HUES6 (cell line): Measurements from ENCODE around the gene AKR1C4.

Source experiments
- H3K27ac ChIP-seq: 2 replicates; pipeline ENCODE4 v1.7.0; 2013; ENCODE audit warnings: low read depth, mild to moderate bottlenecking, low read length, inconsistent platforms
- H3K27me3 ChIP-seq: 2 replicates; pipeline ENCODE4 v1.6.1; 2013; ENCODE audit warnings: low read length; ENCODE audit not compliant: control insufficient read depth, insufficient read depth
- H3K36me3 ChIP-seq: 2 replicates; pipeline ENCODE4 v1.6.1; 2013; ENCODE audit warnings: low read length; ENCODE audit not compliant: control insufficient read depth, insufficient read depth
- H3K4me1 ChIP-seq: 2 replicates; pipeline ENCODE4 v1.6.1; 2013; ENCODE audit warnings: low read length; ENCODE audit not compliant: control insufficient read depth, insufficient read depth
- H3K4me3 ChIP-seq: 2 replicates; pipeline ENCODE4 v1.5.1; 2013; ENCODE audit warnings: low read depth, low read length
- H3K9ac ChIP-seq: one replicate; pipeline ENCODE4 v1.6.1; 2013; ENCODE audit warnings: mild to moderate bottlenecking, low read length
- H3K9me3 ChIP-seq: 2 replicates; pipeline ENCODE4 v1.6.1; 2013; ENCODE audit warnings: low read depth, low read length; ENCODE audit not compliant: control insufficient read depth, insufficient read depth

The AKR1C4 gene

DNA sequence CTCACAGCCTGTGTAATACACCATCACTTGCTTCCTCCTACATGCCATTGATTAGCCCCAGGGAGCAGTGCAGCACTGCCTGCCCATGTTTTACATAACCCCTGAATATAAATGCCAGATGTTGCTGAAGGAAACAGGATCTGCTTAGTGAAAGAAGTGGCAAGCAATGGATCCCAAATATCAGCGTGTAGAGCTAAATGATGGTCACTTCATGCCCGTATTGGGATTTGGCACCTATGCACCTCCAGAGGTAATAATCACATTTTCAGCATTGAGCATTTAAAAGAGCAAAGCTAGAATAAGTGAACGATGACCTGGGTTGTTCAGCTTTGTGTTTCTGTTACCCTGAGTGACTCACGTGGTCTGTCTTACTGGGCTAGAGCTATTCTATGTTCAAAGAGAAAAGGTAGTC is at the start of gene AKR1C4:
Gene AKR1C4 (plus strand): TSS at position 136 of the 412 bp plus-strand sequence. CDS start 31 bp downstream, at position 167.
- H3K9ac ChIP-seq = no peak within 1 kb of the TSS
- H3K36me3 ChIP-seq = no peaks in the 10 kb centered on the region
- no peak within 1 kb of the TSS for H3K27ac ChIP-seq
- no peak within 1 kb of the TSS for H3K4me3 ChIP-seq
- no peaks in the 10 kb centered on the region for H3K9me3 ChIP-seq
- H3K4me1 ChIP-seq = no peaks in the 10 kb centered on the region
- H3K27me3 ChIP-seq = no peaks in the 10 kb centered on the region

DNA sequence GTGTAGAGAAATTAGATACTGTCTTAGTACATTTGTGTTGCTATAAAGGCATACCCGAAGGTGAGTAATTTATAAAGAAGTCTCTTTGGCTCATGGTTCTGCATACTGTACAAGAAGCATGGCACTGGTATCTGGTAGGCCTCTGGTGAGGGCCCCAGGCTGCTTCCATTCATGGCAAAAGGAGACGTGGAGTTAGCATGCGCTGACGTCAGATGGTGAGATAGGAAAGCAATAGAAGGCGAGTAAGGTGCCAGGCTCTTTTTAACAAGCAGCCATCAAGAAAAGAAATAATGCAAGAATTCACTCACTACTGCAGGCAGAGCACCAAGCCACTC is 49.8 kb upstream of the AKR1C4 start:
- H3K4me3 ChIP-seq = no peak overlapping the region
- H3K9ac ChIP-seq = no peak overlapping the region
- H3K9me3 ChIP-seq = peaks cover 27% of the 10 kb centered on the region
- H3K27me3 ChIP-seq = no peaks in the 10 kb centered on the region
- H3K27ac ChIP-seq = no peak overlapping the region
- H3K36me3 ChIP-seq = no peaks in the 10 kb centered on the region
- no peaks in the 10 kb centered on the region for H3K4me1 ChIP-seq

DNA sequence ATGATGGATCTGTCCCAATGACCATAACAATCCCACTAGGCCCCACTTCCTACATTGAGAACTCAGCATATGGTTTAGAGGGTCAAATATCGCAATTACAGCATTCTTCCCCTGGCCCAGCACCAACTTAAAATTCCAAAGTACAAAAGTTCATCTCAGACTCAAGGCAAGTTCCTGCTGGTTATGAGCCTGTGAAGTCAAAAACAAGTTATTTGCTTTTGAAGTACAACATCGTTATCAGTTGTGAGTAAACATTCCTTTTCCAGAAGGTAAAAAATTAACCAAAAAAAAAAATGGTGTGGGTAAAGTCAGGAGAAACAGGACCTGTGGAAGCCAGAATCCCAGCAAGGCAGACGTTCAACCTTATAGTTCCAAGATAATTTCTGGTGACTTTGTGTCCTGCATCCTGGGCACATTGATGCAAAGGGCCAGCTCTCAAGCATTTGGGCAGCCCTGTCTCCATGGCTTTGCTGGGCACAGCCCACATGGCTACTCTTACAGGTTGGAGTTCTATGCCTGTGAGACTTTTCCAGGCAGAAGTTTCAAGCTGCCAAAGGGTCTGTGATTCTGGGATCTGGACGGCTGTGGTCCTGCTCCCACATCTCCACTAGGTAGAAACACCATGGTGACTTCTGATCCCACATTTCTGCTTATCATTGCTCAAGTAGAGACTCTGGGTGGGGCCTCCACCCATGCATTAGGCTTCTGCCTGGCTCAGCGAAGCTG is 49.2 kb upstream of the AKR1C4 start:
- Histone ChIP-seq H3K4me1 (no peaks in the 10 kb centered on the region), H3K4me3 (no peak overlapping the region), H3K27ac (no peak overlapping the region), H3K9me3 (peaks cover 27% of the 10 kb centered on the region), H3K9ac (no peak overlapping the region), H3K36me3 (no peaks in the 10 kb centered on the region), H3K27me3 (no peaks in the 10 kb centered on the region)

DNA sequence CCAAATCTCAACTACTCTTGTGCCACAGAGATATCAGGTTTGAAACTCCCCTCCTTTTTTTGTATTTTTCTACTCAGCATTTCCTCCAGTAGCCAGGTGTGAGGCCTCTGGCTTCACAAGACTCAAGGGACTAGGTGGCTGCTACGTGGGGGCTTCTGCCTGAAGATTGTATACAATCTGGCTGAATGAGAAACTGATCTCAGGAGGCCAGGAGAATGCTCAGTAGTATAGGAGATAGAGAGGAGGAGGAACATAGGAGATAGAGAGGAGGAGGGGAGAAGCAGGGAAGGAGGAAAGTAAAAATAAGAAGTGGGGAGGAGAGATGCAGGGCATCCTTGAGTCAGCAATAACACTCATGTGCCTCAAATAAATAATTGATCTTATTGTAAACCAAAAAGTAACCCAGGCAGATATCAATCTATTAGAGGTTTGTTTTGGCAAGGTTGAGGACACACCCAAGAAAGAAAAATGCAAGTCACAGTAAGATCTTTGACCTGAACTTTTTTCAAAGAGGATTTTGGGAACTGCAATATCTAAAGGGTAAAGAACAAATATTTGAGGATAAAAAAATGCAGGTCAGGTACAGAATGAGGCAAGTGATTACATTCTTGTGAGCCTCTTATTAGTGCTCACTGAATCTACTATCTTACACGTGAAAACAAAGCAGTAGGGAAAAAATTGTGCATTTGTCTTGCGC is 48.5 kb upstream of the AKR1C4 start:
- no peaks in the 10 kb centered on the region for H3K27me3 ChIP-seq
- no peak overlapping the region for H3K4me3 ChIP-seq
- H3K27ac ChIP-seq = no peak overlapping the region

DNA sequence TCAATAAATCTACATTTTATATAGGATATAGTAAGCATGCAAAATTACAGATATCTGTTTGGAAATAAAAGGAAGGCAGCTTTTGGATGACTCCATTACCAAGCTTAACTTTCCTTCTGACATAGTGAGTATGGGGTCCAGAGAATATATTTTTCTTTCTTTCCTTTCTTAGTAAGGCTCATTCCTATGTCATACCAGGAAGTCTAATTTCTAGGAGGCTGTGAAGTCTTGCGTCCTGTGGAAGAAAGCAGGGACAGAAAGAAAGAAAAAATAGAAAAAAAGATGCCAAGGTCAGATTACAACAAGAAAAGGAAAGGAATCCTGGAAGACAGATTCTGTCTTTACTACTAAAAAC is 48.0 kb upstream of the AKR1C4 start:
- Histone ChIP-seq H3K9ac (no peak overlapping the region), H3K9me3 (peaks cover 25% of the 10 kb centered on the region), H3K27me3 (no peaks in the 10 kb centered on the region), H3K4me3 (no peak overlapping the region), H3K27ac (no peak overlapping the region), H3K36me3 (no peaks in the 10 kb centered on the region), H3K4me1 (no peaks in the 10 kb centered on the region)

More for the DNA sequence above, 48.5 kb upstream of the AKR1C4 start:
- Histone ChIP-seq H3K9me3 (peaks cover 27% of the 10 kb centered on the region), H3K36me3 (no peaks in the 10 kb centered on the region), H3K4me1 (no peaks in the 10 kb centered on the region), H3K9ac (no peak overlapping the region)

DNA sequence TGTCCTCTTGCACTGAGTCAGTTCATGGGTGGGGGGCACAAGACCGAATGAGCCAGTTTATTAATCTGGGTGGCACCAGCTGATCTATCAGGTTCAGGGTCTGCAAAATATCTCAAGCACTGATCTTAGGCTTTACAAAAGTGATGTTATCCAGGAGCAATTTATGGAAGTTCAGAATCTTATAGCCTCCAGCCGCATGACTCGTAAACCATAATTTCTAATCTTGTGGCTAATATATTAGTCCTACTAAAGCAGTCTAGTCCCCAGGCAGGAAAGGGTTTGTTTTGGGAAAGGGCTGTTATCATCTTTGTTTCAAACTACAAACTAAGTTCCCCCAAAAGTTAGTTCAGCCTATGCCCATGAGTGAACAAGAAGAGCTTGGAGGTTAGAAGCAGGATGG is 45.6 kb upstream of the AKR1C4 start:
- no peak overlapping the region for H3K9ac ChIP-seq
- H3K27me3 ChIP-seq = no peaks in the 10 kb centered on the region
- H3K9me3 ChIP-seq = peaks cover 28% of the 10 kb centered on the region
- H3K4me1 ChIP-seq = no peaks in the 10 kb centered on the region
- H3K27ac ChIP-seq = no peak overlapping the region
- H3K36me3 ChIP-seq = no peaks in the 10 kb centered on the region
- H3K4me3 ChIP-seq = no peak overlapping the region

DNA sequence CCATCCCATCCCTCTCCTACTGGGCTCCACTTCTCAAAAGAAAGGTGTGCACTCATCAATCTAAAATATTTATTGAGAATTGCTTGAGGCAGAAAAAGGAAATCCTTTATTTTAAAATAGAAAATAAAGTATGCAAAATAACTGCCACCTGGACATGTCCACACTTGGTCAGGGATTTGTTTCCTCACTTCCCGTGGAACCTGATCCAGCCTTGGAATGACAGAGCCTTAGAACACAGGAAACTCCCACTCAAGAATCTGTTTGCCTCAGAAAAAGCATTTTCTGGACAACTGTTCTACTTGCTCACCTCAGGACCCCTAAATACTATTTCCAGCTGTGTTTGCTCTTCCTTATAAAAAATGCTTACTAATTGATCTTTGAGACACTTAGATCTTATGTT is 40.7 kb upstream of the AKR1C4 start:
- Histone ChIP-seq H3K4me3 (no peak overlapping the region), H3K4me1 (no peaks in the 10 kb centered on the region), H3K36me3 (no peaks in the 10 kb centered on the region), H3K9ac (no peak overlapping the region), H3K27ac (no peak overlapping the region), H3K9me3 (peaks cover 22% of the 10 kb centered on the region), H3K27me3 (no peaks in the 10 kb centered on the region)

DNA sequence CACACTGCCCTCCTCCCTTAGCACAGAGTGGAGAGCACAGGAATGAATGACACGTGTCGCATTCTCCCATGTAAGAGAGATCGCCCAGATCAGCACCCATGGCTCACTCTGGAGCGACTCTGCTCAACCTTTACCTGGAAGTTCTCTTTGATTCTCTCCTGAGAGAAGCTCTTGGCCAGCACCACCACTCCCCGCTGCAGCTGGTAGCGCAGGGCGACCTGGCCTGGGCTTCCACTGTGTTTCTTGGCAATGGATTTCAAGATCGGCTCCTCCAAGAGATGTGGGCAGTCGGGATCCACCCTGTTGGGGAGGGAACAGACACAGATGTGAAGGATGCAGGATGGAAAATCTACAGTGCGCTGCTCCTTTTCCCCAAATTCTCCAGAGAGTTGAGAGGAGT is 39.1 kb upstream of the AKR1C4 start:
- no peaks in the 10 kb centered on the region for H3K27me3 ChIP-seq
- no peak overlapping the region for H3K27ac ChIP-seq

DNA sequence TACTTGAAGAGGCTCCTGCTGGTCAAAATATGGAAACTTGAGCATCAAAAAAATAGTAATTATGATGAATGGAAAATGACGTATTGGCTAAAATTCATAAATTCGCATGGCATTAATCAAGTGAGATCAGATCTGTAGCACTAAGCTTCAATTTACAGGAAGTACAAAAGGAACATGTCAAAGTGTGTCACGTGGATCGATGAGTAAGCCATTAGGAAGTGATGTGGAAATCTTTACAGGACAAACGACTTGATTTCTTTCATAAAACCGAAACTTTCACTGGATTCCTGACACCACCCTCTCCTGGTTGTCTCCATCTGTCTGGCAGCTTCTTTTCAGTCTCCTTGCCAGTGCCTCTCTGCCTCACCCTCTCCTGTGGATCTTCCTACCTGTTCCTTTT is 37.5 kb upstream of the AKR1C4 start:
- H3K27me3 ChIP-seq = no peaks in the 10 kb centered on the region
- H3K27ac ChIP-seq = no peak overlapping the region
- no peaks in the 10 kb centered on the region for H3K4me1 ChIP-seq
- H3K9me3 ChIP-seq = peaks cover 46% of the 10 kb centered on the region
- no peak overlapping the region for H3K4me3 ChIP-seq
- H3K36me3 ChIP-seq = no peaks in the 10 kb centered on the region
- H3K9ac ChIP-seq = no peak overlapping the region

More for the DNA sequence above, 39.1 kb upstream of the AKR1C4 start:
- Histone ChIP-seq H3K4me3 (no peak overlapping the region), H3K9me3 (peaks cover 30% of the 10 kb centered on the region), H3K9ac (no peak overlapping the region), H3K4me1 (no peaks in the 10 kb centered on the region), H3K36me3 (no peaks in the 10 kb centered on the region)

DNA sequence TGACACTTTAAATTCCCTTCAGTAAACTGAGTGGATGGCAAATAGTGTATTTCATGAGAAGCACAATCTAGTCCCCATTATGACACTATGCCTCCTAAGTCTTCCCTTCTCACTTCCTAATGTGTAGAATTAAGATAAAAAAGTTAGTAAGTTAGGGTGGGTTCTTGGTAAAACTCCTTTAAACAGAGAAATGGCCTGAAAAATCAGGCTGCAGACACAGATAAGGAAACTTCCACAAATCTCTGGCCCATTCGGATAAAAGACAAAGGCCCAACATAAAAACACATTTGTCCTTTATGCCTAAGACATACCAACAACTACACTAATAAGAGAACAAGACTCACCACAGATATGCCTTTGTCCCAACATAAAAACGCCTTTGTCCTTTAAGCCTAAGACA is 33.1 kb upstream of the AKR1C4 start:
- Histone ChIP-seq H3K27ac (no peak overlapping the region), H3K36me3 (no peaks in the 10 kb centered on the region), H3K9ac (no peak overlapping the region), H3K9me3 (peaks cover 65% of the 10 kb centered on the region), H3K4me3 (no peak overlapping the region), H3K4me1 (no peaks in the 10 kb centered on the region), H3K27me3 (no peaks in the 10 kb centered on the region)

DNA sequence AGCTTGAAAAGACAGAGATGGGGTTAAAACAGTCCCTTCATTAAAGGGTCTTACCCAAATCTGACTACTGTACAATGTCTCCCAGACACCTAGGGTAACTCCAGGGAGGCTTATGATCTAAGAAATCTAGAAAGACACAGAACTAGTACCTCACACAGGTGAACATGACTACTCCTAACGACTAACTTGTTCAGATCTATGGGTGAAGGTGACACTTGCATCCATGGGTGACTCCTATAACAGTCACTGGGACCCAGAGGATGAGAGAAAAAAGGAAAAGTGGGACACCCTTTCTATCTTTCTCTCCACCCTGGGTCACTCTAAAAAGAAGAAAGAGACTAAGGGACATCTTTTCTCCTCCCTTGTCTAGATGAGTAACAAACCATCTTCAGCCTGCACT is 30.9 kb upstream of the AKR1C4 start:
- H3K9me3 ChIP-seq = peaks cover 65% of the 10 kb centered on the region
- no peak overlapping the region for H3K4me3 ChIP-seq
- H3K9ac ChIP-seq = no peak overlapping the region
- H3K27me3 ChIP-seq = no peaks in the 10 kb centered on the region
- H3K27ac ChIP-seq = no peak overlapping the region
- H3K4me1 ChIP-seq = no peaks in the 10 kb centered on the region
- H3K36me3 ChIP-seq = no peaks in the 10 kb centered on the region
